Muscle layer of duodenum (tissue), 2 donors: ENCODE data around the gene C1QL1.

Experiments used
- H3K27ac ChIP-seq: one replicate; pipeline ENCODE4 v1.7.0; 2013; ENCODE audit warnings: mild to moderate bottlenecking, low read length
- H3K27me3 ChIP-seq: one replicate; pipeline ENCODE4 v1.7.0; 2013; ENCODE audit warnings: low read depth, mild to moderate bottlenecking, control low read depth, low read length
- H3K36me3 ChIP-seq, 2 donors: one replicate each; pipeline ENCODE4 v1.7.0; 2013; ENCODE audit warnings: low read length in 2 of 2, control low read depth in 1 of 2, mild to moderate bottlenecking in 1 of 2; ENCODE audit not compliant: insufficient read depth in 2 of 2, control insufficient read depth in 1 of 2
- H3K4me1 ChIP-seq, 2 donors: one replicate each; pipeline ENCODE4 v1.7.0; 2013; ENCODE audit warnings: low read length in 2 of 2, mild to moderate bottlenecking in 2 of 2, control low read depth in 1 of 2, moderate library complexity in 1 of 2; ENCODE audit not compliant: insufficient read depth in 2 of 2, control insufficient read depth in 1 of 2
- H3K4me3 ChIP-seq, 2 donors: one replicate each; pipeline ENCODE4 v1.7.0; 2013; ENCODE audit warnings: low read length in 2 of 2, low read depth in 1 of 2, mild to moderate bottlenecking in 1 of 2
- H3K9me3 ChIP-seq, 2 donors: one replicate each; pipeline ENCODE4 v1.7.0; 2013; ENCODE audit warnings: low read length in 2 of 2, control low read depth in 1 of 2, mild to moderate bottlenecking in 1 of 2; ENCODE audit not compliant: control insufficient read depth in 1 of 2
- donor health status: healthy.

Gene C1QL1

DNA sequence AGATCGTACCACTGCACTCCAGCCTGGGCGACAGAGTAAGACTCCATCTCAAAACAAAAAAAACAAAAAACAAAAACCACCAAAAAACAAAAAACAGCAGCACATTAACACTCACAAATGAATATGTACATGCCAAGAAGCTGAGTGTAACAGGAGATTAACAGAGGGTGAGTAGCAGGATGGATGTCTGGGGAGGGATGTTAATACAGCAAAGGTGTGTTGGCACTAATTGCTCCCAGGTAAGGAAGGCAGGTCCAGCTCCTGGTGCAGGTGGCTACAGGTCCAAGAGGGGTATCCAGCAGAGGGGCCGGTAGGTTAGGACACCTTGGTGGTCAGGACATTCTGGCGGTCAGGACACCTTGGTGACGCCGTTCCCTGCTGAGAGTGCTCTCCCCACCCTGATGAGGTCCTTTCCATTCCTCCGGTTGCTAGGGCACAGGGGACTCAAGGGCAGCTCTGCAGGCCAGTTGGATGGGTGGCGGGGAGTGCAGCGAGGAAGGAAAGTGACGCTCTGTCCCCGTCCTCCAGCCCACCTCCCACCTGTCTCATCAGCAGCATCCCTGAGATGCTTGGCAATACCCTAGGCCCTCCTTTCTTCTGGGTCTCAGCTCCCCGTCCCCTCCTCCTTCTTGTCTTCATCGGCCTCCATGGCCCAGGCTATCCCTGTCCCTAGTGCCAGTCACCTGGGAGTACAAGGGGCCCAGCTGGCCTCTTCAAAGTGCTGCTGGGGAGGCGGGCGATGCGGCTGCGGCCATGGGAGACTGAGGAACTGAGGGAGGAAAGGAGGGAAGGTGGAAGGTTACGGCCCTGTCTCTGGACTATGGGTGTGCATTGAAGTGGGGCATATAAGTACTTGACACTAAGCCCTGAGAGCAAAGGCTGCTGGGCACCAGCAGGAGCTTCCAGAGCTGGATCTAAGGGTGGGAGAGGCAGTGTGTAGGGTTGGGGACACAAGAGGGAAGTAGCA lies 42.1 kb downstream of the C1QL1 start:
- no peak overlapping the region for H3K27ac ChIP-seq
- no peaks in the 10 kb centered on the region for H3K27me3 ChIP-seq
- no peak overlapping the region for H3K4me3 ChIP-seq
- H3K9me3 ChIP-seq: no peaks in the 10 kb centered on the region
- H3K4me1 ChIP-seq: no peaks in the 10 kb centered on the region
- no peaks in the 10 kb centered on the region for H3K36me3 ChIP-seq

DNA sequence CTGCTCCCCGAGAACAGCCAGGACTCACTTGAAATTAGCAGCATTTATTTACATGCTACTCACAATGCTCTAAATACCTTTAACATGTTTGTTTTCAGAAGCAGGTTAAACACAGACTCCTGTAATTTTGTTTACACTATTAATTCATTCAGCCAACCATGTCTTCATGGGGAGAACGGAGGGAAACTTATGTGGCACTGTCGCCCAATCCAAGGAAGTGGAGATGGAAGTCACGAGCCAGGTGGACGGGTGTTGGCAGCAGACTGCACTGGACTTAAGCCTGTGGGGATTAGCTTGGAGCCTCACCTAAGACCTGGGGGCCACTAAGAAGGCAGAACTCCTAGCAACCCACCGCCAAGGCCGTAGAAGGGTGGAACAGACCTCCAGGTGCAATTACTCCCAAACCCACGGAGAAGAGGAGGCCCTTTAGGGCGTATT lies 44.0 kb downstream of the C1QL1 start:
- H3K9me3 ChIP-seq: no peaks in the 10 kb centered on the region
- H3K27me3 ChIP-seq: no peaks in the 10 kb centered on the region
- H3K36me3 ChIP-seq: no peaks in the 10 kb centered on the region
- no peak overlapping the region for H3K4me3 ChIP-seq
- no peak overlapping the region for H3K27ac ChIP-seq
- H3K4me1 ChIP-seq: peaks cover 0 to 7% of the 10 kb centered on the region in 2 donors

DNA sequence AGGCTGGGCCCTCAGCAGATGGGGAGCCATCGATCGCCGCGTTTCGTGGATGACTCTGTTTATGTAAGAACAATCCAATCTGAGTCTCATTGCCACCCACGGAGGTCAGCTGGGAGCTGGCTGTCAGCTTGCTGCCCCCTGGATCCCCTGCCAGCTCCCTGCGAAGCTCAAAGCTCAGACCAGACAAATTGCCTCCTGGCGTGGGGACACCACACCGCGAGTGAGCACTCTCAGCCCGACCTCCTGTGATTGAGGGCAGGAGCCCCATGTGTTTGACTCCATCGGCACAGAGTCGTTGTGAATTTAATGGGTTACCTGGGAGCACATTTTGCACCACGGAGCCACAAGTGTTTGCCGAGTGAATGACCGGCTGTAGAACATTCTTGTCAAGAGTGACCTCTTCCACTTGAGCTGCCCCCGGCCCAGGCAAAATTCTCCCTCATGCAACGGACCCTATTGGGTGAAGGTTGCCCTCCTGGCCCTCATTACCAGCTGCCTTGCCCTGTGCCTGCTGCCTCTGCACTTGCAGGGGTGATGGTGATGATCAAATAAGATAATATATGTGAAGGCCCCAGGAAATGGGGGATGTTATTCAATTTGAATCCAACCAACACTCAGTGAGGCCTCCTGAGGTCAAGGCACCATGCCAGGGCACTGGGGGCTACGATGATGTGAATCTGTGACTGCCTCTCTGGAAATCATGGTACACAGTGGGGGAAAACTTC lies 45.2 kb downstream of the C1QL1 start:
- peaks cover 0 to 7% of the 10 kb centered on the region in 2 donors for H3K4me1 ChIP-seq

GRCh38 chr17:44922136-44922535 lies 46.0 kb downstream of the C1QL1 start:
- H3K9me3 ChIP-seq: no peaks in the 10 kb centered on the region
- H3K36me3 ChIP-seq: no peaks in the 10 kb centered on the region
- no peaks in the 10 kb centered on the region for H3K27me3 ChIP-seq
- no peak overlapping the region for H3K27ac ChIP-seq
- H3K4me1 ChIP-seq: peaks cover 0 to 7% of the 10 kb centered on the region in 2 donors
- no peak overlapping the region for H3K4me3 ChIP-seq

More for the DNA sequence above, 45.2 kb downstream of the C1QL1 start:
- no peak overlapping the region for H3K27ac ChIP-seq
- H3K4me3 ChIP-seq: no peak overlapping the region
- H3K9me3 ChIP-seq: no peaks in the 10 kb centered on the region
- H3K27me3 ChIP-seq: no peaks in the 10 kb centered on the region
- no peaks in the 10 kb centered on the region for H3K36me3 ChIP-seq

DNA sequence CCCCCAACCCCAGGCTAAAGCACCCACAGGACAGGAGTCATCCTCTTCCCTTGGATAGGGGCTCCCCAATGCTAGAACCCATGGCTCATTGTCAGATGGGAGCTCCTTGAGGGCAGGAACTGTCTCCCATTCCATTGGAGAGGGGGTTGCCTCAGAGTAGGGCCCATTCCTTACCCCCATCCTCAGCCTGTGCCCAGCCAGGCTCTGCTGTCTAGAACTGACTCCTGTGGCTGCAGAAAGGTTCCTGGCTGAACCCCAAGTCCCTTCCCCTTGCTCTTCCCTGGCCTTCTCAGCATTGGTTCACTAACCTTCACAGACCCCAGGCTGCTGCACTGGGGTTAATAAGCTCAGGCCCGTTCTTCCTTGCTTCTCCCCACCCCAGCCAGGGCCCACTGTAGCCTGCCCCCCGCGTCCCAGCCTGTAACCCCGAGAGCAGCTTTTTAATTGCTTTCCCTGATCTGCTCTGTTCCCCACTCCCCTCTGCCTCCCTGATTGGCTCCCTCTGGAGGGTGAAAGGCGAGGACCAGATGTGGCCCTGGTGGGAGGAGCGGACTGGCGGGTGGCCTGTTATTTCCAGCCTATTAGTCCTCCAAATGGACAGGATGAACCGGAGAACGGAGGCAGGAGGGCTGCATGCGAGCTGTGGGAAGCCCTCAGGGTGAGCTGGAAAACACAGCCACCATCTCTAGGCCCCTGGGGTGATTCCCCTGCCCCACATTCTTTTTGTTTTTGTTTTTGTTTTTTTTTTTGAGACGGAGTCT lies 46.8 kb downstream of the C1QL1 start:
- H3K4me1 ChIP-seq: peaks cover 0 to 7% of the 10 kb centered on the region in 2 donors
- H3K27ac ChIP-seq: no peak overlapping the region
- no peak overlapping the region for H3K4me3 ChIP-seq
- no peaks in the 10 kb centered on the region for H3K27me3 ChIP-seq
- H3K36me3 ChIP-seq: no peaks in the 10 kb centered on the region
- H3K9me3 ChIP-seq: no peaks in the 10 kb centered on the region

GRCh38 chr17:44920565-44920940 lies 47.5 kb downstream of the C1QL1 start:
- Histone ChIP-seq H3K27me3 (no peaks in the 10 kb centered on the region), H3K36me3 (no peaks in the 10 kb centered on the region), H3K4me1 (peaks cover 0 to 10% of the 10 kb centered on the region in 2 donors), H3K4me3 (no peak overlapping the region), H3K9me3 (no peaks in the 10 kb centered on the region), H3K27ac (no peak overlapping the region)

GRCh38 chr17:44919885-44920564 lies 48.1 kb downstream of the C1QL1 start:
- Histone ChIP-seq H3K27me3 (no peaks in the 10 kb centered on the region), H3K4me3 (no peak overlapping the region), H3K36me3 (no peaks in the 10 kb centered on the region), H3K4me1 (peaks cover 0 to 10% of the 10 kb centered on the region in 2 donors), H3K9me3 (no peaks in the 10 kb centered on the region), H3K27ac (no peak overlapping the region)

GRCh38 chr17:44919411-44919810 lies 48.7 kb downstream of the C1QL1 start:
- H3K36me3 ChIP-seq: no peaks in the 10 kb centered on the region
- H3K27ac ChIP-seq: no peak overlapping the region
- no peak overlapping the region for H3K4me3 ChIP-seq
- H3K4me1 ChIP-seq: peaks cover 0 to 10% of the 10 kb centered on the region in 2 donors
- no peaks in the 10 kb centered on the region for H3K27me3 ChIP-seq
- no peaks in the 10 kb centered on the region for H3K9me3 ChIP-seq

DNA sequence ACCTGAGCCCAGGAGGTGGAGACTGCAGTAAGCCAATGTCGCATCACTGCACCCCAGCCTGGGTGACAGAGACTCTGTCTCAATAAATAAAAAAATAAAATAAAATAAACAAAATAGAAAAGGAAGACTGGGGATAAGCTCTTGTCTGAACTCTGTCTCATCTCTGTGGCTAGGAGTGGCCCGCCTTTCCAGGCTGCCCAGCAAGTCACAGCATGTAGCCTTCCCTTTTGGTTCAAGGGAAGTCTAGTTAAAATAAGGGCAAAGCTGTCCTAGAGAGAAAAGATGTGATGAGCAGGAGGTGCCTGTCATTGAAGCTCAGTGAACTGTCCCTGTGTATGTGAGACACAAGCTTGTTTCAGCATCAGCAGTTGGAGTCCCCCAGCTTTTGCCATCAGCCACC lies 50.1 kb downstream of the C1QL1 start:
- H3K36me3 ChIP-seq: no peaks in the 10 kb centered on the region
- no peak overlapping the region for H3K27ac ChIP-seq
- no peak overlapping the region for H3K4me3 ChIP-seq
- H3K9me3 ChIP-seq: no peaks in the 10 kb centered on the region
- H3K4me1 ChIP-seq: peaks cover 0 to 10% of the 10 kb centered on the region in 2 donors
- H3K27me3 ChIP-seq: no peaks in the 10 kb centered on the region

DNA sequence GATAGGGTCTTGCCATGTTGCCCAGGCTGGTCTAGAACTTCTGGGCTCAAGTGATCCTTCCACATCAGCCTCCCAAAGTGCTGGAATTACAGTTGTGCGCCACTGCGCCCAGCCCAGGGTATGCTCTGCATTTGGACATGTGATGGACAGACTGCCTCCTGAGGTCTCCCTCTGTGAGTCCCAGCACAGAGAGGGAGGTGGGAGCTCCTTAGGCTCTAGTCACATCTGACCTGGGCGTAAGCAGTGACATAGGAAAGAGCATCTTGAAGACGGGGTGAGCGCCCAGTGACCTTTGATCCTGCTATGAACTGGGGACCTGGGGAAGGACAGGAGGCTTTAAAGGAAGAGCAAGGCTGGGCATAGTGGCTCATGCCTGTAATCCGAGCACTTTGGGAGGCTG lies 50.6 kb downstream of the C1QL1 start:
- peaks cover 3% of the 10 kb centered on the region for H3K27me3 ChIP-seq
- no peak overlapping the region for H3K27ac ChIP-seq
- no peaks in the 10 kb centered on the region for H3K36me3 ChIP-seq
- H3K4me3 ChIP-seq: no peak overlapping the region
- no peaks in the 10 kb centered on the region for H3K9me3 ChIP-seq
- H3K4me1 ChIP-seq: peaks cover 0 to 10% of the 10 kb centered on the region in 2 donors
